Mesothelial cell of epicardium (in vitro differentiated cells): ENCODE data around the gene FBLIM1. TPM values are rescaled to one million over a fixed set of nuclear protein-coding genes. Genes with fewer than 3 reads are reported as not detected.
"Not testable (repeated sequence)": the region's sequence is repeated elsewhere in the genome, so short reads cannot be mapped to it uniquely, and the experiment has no call there.

Source experiments
- DNase-seq, 2 experiments: peaks; one replicate each; pipeline ENCODE4 v3.0.0; 2021; ENCODE audit warnings: low spot score in 2 of 2; ENCODE audit not compliant: unreplicated experiment in 2 of 2
- H3K27ac Mint-ChIP-seq: 2 replicates; pipeline ENCODE4 v1.8.0; 2021; ENCODE audit warnings: mixed read lengths
- H3K27me3 Mint-ChIP-seq: 2 replicates; pipeline ENCODE4 v1.8.0; 2021; ENCODE audit warnings: low read depth, mixed read lengths
- H3K36me3 Mint-ChIP-seq: 2 replicates; pipeline ENCODE4 v1.8.0; 2021; ENCODE audit warnings: mixed read lengths
- H3K4me1 Mint-ChIP-seq: 2 replicates; pipeline ENCODE4 v1.8.0; 2021; ENCODE audit warnings: mixed read lengths
- H3K4me3 Mint-ChIP-seq: 2 replicates; pipeline ENCODE4 v1.8.0; 2021; ENCODE audit warnings: mild to moderate bottlenecking, moderate library complexity, mixed read lengths
- H3K9me3 Mint-ChIP-seq: 2 replicates; pipeline ENCODE4 v1.8.0; 2021; ENCODE audit warnings: mixed read lengths
- CTCF ChIP-seq: fragments of 200-600 bp; sonication (generic); IDR thresholded peaks from one replicate; pipeline ENCODE4 v1.5.0; 2021; ENCODE audit warnings: antibody characterized with exemption; ENCODE audit not compliant: unreplicated experiment
- total RNA-seq: library from RNA; stranded (reverse); gene quantifications from 3 replicates; pipeline ENCODE4 v1.2.1, GENCODE V29; 2021

Gene FBLIM1
- total RNA-seq, 1 donor from 2014 or later, result 103 TPM

GRCh38 chr1:15816674-15817073, 58.1 kb downstream of the FBLIM1 start:
- no peaks in the 10 kb centered on the region for H3K27me3 Mint-ChIP-seq
- H3K4me1 Mint-ChIP-seq, result peaks cover 16% of the 10 kb centered on the region
- no peak for DNase-seq
- H3K27ac Mint-ChIP-seq, result peak overlapping the region; percentile 0
- no peak for TF ChIP-seq CTCF
- H3K9me3 Mint-ChIP-seq, result no peaks in the 10 kb centered on the region
- no peak overlapping the region for H3K4me3 Mint-ChIP-seq
- H3K36me3 Mint-ChIP-seq, result peaks cover 4% of the 10 kb centered on the region

GRCh38 chr1:15820478-15820877, 61.9 kb downstream of the FBLIM1 start:
- Mint-ChIP-seq H3K4me3 (no peak overlapping the region), H3K4me1 (peaks cover 14% of the 10 kb centered on the region), H3K9me3 (no peaks in the 10 kb centered on the region), H3K27me3 (no peaks in the 10 kb centered on the region), H3K27ac (no peak overlapping the region), H3K36me3 (peaks cover 4% of the 10 kb centered on the region)
- no peak for TF ChIP-seq CTCF
- no peak for DNase-seq

- no peaks in the 10 kb centered on the region for H3K27me3 Mint-ChIP-seq
- no peak for DNase-seq
- no peak for TF ChIP-seq CTCF
- no peak overlapping the region for H3K4me3 Mint-ChIP-seq
- H3K36me3 Mint-ChIP-seq, result no peaks in the 10 kb centered on the region
- H3K27ac Mint-ChIP-seq, result no peak overlapping the region
- H3K4me1 Mint-ChIP-seq, result peaks cover 20% of the 10 kb centered on the region
- no peaks in the 10 kb centered on the region for H3K9me3 Mint-ChIP-seq
Measured at GRCh38 chr1:15825800-15826199, 67.2 kb downstream of the FBLIM1 start.

GRCh38 chr1:15826810-15827507, 68.4 kb downstream of the FBLIM1 start:
- peak overlapping the region; percentile 31 for H3K27ac Mint-ChIP-seq
- no peaks in the 10 kb centered on the region for H3K27me3 Mint-ChIP-seq
- H3K9me3 Mint-ChIP-seq, result no peaks in the 10 kb centered on the region
- H3K36me3 Mint-ChIP-seq, result peaks cover 4% of the 10 kb centered on the region
- peaks cover 28% of the 10 kb centered on the region for H3K4me1 Mint-ChIP-seq
- no peak overlapping the region for H3K4me3 Mint-ChIP-seq
- TF ChIP-seq CTCF, result no peak
- DNase-seq, result no peak

- not testable (repeated sequence) for H3K4me3 Mint-ChIP-seq, H3K27me3 Mint-ChIP-seq, H3K36me3 Mint-ChIP-seq, DNase-seq, H3K27ac Mint-ChIP-seq, H3K9me3 Mint-ChIP-seq
- H3K4me1 Mint-ChIP-seq, result peaks cover 30% of the 10 kb centered on the region
Measured at GRCh38 chr1:15827567-15827966, 69.0 kb downstream of the FBLIM1 start.

- not testable (repeated sequence) for H3K27me3 Mint-ChIP-seq, H3K36me3 Mint-ChIP-seq, DNase-seq, H3K9me3 Mint-ChIP-seq, H3K4me3 Mint-ChIP-seq, H3K27ac Mint-ChIP-seq
- peaks cover 39% of the 10 kb centered on the region for H3K4me1 Mint-ChIP-seq
Measured at GRCh38 chr1:15828931-15829330, 70.3 kb downstream of the FBLIM1 start.

GRCh38 chr1:15830258-15830657, 71.7 kb downstream of the FBLIM1 start:
- TF ChIP-seq CTCF, result no peak
- Mint-ChIP-seq H3K4me3 (no peak overlapping the region), H3K36me3 (peaks cover 4% of the 10 kb centered on the region), H3K27me3 (no peaks in the 10 kb centered on the region), H3K4me1 (peaks cover 41% of the 10 kb centered on the region), H3K27ac (peak overlapping the region; percentile 97), H3K9me3 (no peaks in the 10 kb centered on the region)
- no peak for DNase-seq
